Stimulated activated CD8-positive, alpha-beta memory T cell treated with anti-CD3 and anti-CD28 coated beads, Interleukin-15, amount 100 ng/mL, for 48 hours (primary cell): ENCODE data around the gene TAF6.
"Not testable (repeated sequence)": the region's sequence is repeated elsewhere in the genome, so short reads cannot be mapped to it uniquely, and the experiment has no call there.

ENCODE experiments used
- DNase-seq, 2 donors: peaks; one replicate each; pipeline ENCODE4 v3.0.0-alpha.2; 2020; ENCODE audit warnings: low read depth in 2 of 2

Gene TAF6

GRCh38 chr7:100152404-100152803, 33.2 kb upstream of the TAF6 start:
- no peak for DNase-seq

GRCh38 chr7:100148559-100149328, 29.6 kb upstream of the TAF6 start, which contains the start of gene LAMTOR4:
TSS of gene LAMTOR4 (plus strand) at chr7:100148918. CDS start at chr7:100148973, 55 bp downstream.
- DNase-seq: peak; percentile 98 to 99

GRCh38 chr7:100148225-100148558, 29.0 kb upstream of the TAF6 start:
- no peak for DNase-seq

- DNase-seq: no peak
These were observed 28.1 kb upstream of the TAF6 start for GRCh38 chr7:100147278-100147677.

GRCh38 chr7:100146350-100146749, 27.2 kb upstream of the TAF6 start:
- not testable (repeated sequence) for DNase-seq

GRCh38 chr7:100142461-100142860, 23.3 kb upstream of the TAF6 start:
- DNase-seq: no peak

- DNase-seq: no peak
These were observed 22.4 kb upstream of the TAF6 start for GRCh38 chr7:100141555-100141949.

- DNase-seq: no peak
These were observed 18.9 kb upstream of the TAF6 start for GRCh38 chr7:100137851-100138760.

GRCh38 chr7:100132697-100133151, 13.6 kb upstream of the TAF6 start:
- peak in 1 of 2 donors; percentile 39 for DNase-seq

GRCh38 chr7:100132126-100132525, 13.0 kb upstream of the TAF6 start:
- DNase-seq: no peak

GRCh38 chr7:100130608-100131453, 11.7 kb upstream of the TAF6 start:
- DNase-seq: peak; percentile 66 to 67

- not testable (repeated sequence) for DNase-seq
These were observed 11.1 kb upstream of the TAF6 start for GRCh38 chr7:100130220-100130607.

GRCh38 chr7:100128637-100128963, 9.4 kb upstream of the TAF6 start:
- no peak for DNase-seq

- no peak for DNase-seq
These were observed 8.9 kb upstream of the TAF6 start for GRCh38 chr7:100127866-100128636.

GRCh38 chr7:100126931-100127865, 8.0 kb upstream of the TAF6 start, which contains the start of gene MBLAC1:
TSS of gene MBLAC1 (plus strand) at chr7:100126967. CDS start at chr7:100127396, 429 bp downstream.
- DNase-seq: peak; percentile 79 to 81

- no peak for DNase-seq
These were observed 7.2 kb upstream of the TAF6 start for GRCh38 chr7:100126239-100126930.

- DNase-seq: no peak
These were observed 5.4 kb upstream of the TAF6 start for GRCh38 chr7:100124301-100125230.

- DNase-seq: no peak
These were observed 3.4 kb upstream of the TAF6 start for GRCh38 chr7:100122568-100122967.
